GM12874 (cell line): ENCODE results near the gene FBXL3.

Experiments
- TF ChIP-seq, protein P1 (sequence below): IDR thresholded peaks from 2 replicates; pipeline ENCODE4 v1.5.1; 2011; ENCODE audit warnings: low read depth, mild to moderate bottlenecking, control low read depth, low read length, moderate library complexity; ENCODE audit not compliant: insufficient read depth

FBXL3 gene

GRCh38 chr13:76980075-76980718 is 46.8 kb downstream of the FBXL3 start:
- TF ChIP-seq, protein P1, sequence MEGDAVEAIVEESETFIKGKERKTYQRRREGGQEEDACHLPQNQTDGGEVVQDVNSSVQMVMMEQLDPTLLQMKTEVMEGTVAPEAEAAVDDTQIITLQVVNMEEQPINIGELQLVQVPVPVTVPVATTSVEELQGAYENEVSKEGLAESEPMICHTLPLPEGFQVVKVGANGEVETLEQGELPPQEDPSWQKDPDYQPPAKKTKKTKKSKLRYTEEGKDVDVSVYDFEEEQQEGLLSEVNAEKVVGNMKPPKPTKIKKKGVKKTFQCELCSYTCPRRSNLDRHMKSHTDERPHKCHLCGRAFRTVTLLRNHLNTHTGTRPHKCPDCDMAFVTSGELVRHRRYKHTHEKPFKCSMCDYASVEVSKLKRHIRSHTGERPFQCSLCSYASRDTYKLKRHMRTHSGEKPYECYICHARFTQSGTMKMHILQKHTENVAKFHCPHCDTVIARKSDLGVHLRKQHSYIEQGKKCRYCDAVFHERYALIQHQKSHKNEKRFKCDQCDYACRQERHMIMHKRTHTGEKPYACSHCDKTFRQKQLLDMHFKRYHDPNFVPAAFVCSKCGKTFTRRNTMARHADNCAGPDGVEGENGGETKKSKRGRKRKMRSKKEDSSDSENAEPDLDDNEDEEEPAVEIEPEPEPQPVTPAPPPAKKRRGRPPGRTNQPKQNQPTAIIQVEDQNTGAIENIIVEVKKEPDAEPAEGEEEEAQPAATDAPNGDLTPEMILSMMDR: peak; percentile 100

DNA sequence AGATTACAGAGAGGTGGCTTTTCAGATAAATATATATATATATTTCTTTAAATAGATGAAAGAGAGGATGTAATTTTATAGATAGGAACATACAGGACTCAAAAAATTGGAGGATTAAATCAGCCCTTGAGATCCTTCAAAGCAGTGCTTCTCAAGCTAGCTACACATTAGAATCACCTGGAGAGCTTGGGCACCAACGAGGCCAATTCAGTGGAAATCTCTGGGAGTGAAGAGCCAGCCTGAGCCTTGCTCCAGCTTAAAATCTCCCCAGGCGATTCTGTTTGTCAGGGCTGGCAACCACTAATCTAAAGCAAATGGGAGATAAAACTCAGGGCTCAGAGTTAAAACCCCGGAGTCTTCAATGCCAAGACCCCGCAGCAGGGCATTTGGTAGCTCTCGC is 50.0 kb downstream of the FBXL3 start:
- TF ChIP-seq, protein P1: no peak

DNA sequence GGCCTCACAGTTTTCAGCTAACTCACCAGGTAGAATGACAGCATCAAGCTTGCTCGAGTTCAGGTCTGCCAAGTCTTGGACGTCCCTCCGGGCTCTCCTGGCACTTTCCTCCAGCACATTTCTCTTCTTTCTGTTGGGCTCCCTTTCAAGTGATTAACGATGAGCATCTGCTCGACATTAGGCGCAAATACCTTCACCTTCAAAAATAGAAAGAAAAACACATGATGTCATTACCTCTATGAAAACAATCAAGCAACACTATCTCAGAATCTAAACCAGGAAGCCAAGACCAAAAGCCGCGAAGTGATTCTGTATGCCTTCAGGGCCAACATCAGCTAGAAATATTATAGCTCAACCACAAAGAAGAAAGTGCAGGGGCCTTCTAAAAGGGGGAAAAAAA is 50.5 kb downstream of the FBXL3 start:
- TF ChIP-seq, protein P1: no peak

GRCh38 chr13:76975863-76976262 is 51.1 kb downstream of the FBXL3 start:
- TF ChIP-seq, protein P1: no peak

- TF ChIP-seq, protein P1: no peak
Observed at GRCh38 chr13:76974618-76974975, 52.4 kb downstream of the FBXL3 start.

- TF ChIP-seq, protein P1: no peak
Observed at GRCh38 chr13:76973920-76974617, 52.9 kb downstream of the FBXL3 start.

DNA sequence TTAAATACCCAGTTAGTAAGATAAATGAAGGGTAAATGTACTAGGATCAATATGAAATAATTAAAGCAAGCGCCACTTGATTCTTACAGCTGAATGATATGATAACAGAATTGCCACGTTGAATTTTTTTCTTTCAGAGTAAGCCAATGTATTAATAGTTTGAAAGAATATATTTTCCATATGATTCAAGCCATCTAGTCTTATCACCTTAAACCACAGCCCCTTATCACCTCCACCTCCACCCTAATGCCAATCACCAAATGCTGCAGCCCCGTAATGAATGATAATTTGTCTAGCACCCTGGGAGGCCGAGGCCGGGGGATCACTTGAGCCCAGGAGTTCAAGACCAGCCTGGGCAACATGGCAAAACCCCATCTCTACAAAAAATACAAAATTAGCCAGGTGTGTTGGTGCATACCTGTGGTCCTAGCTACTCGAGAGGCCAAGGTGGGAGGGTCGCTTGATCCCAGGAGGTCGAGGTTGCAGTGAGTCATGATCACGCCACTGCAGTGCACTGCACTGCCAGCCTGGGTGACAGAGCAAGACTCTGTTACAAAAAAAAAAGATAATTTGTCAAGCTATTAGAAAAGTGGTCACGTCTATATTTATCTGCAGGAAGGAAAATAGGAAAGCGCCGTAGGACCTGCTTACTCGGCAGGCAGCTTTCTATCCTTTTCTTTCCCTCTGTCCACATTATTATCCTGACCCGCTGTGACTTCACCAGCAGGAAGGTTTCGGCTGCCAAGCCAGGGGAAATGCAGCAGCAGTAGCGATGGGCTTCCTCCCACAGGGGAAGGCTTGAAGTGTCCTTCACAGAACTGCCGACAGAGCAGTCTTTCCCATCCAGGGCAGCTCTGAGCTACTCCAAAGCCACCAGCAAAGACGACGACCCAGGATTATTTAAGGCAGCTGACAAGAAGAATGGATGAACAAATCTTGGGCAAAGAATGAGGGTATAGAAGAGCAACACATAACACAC is 54.8 kb downstream of the FBXL3 start:
- TF ChIP-seq, protein P1: no peak
